Measurements from ENCODE around the gene SMAD7.

Gene SMAD7, protein sequence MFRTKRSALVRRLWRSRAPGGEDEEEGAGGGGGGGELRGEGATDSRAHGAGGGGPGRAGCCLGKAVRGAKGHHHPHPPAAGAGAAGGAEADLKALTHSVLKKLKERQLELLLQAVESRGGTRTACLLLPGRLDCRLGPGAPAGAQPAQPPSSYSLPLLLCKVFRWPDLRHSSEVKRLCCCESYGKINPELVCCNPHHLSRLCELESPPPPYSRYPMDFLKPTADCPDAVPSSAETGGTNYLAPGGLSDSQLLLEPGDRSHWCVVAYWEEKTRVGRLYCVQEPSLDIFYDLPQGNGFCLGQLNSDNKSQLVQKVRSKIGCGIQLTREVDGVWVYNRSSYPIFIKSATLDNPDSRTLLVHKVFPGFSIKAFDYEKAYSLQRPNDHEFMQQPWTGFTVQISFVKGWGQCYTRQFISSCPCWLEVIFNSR

DNA sequence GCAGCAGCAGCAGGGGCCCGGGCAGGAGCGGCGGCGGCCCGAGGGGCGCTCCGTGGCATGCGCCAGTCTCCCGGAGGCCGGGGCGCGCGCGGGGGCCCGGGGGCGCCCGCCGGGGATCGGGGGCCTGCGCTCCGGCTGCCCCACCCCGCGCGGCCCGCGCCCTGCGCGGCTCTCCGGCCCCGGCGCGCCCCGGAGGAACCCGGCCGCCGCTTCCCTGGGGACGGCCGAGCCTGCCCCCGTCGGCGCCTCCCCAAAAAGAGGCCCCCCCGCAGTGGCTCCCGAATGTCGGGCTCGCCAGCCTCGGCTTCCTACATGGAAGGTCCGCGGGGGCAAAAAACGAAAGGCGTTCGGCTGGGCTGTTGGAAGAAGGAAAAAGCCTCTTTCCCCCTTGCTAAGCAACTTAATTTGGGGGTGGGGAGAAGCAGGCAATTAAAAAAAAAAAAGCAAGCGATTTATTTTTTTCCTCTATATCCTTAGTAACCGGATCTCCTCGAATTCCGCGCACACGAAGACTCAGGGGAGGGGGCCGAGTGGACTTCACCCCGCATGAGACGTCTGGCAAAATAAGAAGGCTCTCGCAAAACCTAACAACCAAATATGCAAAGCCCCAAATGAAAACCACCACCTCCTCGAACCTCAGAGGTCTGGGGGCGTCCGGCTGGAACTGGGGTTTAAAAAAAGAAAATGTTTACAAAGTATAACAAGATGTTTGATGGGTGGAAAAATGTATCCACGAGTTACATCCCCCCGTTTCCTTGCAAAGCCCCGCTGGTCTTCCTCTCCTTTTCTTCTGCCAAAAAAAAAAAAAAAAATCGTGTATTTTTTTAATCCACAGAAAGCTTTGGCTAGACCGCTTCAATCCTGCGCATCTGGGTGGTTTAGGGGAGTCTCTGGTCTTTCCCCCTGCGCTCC lies at the start of gene SMAD7:
Gene SMAD7 (minus strand): TSS at position 430 of the 912 bp plus-strand sequence. CDS start 541 bp downstream, outside the sequence.
- DNase-seq (ENCODE audit: low read depth): no peak

DNA sequence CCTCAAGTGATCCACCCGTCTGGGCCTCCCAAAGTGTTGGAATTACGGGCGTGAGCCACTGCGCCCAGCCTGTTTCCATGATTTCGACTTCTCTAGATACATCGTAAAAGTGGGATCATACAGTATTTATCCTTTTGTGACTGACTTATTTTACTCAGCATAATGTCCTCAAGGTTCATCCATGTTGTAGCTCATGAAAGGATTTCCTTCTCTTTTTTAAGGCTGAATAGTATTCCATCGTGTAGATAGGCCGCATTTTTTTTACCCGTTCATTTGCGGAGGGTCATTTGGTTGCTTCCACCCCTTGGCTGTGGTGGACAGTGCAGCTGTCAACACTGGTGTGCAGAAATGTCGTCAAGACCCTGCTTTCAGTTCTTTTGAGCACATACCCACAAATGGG lies 48.8 kb upstream of the SMAD7 start:
- no peak for DNase-seq (ENCODE audit: low read depth)

DNA sequence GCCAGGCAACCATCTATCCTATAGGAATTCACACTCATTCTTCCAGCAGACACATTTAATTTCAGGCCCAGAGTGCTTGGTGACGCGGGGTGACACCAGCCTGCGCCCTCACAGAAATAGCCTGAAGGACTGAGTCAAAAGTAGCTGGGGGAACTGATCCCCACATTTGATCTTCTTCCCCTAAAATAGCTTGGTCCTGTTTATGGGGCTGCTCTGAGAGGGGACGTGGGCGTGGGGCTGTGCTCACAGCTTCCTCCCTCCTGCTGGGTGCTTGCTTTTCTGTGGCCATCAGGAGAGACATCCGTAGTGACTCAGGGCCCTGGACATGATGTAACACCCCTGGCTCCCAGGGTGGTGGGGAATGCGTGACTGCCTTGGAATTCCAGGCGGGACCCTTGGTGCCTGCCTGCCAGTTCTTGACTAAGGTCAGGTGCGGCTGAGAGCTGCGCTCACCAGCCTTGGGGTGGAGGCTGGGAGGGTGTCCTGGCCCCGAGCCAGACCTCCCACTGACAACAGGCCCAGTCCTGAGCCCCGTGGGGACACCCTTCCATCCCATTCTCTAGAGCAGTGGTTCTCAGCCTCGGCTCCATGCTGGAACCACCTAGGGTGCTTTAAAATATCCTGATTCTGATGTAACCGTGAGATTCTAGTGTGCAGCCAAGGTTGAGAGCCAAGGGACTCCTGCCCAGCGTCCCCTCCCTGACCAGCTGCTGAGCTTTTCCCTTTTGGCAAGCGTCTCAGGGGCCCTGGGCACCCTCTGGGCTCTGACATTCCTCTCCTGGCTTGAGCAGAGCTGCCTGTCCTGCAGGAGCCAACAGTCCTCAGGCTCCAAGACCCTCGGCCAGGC lies 47.4 kb upstream of the SMAD7 start:
- DNase-seq (ENCODE audit: low read depth): peak; percentile 80

DNA sequence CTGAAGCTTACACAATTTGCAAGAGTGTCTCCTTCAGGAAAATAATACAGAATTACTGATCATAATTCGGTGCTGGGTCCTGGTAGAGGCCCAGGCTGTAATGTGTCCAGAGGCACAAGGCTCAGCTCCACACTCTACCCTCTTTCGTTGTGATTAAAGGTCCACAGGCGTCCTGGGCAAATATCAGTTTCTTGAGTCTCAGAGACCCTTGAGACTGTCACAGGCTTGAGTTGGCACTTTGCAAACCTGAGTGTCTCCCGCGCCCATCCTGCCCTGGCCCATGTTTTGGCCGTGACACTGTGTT lies 46.9 kb upstream of the SMAD7 start:
- no peak for DNase-seq (ENCODE audit: low read depth)

DNA sequence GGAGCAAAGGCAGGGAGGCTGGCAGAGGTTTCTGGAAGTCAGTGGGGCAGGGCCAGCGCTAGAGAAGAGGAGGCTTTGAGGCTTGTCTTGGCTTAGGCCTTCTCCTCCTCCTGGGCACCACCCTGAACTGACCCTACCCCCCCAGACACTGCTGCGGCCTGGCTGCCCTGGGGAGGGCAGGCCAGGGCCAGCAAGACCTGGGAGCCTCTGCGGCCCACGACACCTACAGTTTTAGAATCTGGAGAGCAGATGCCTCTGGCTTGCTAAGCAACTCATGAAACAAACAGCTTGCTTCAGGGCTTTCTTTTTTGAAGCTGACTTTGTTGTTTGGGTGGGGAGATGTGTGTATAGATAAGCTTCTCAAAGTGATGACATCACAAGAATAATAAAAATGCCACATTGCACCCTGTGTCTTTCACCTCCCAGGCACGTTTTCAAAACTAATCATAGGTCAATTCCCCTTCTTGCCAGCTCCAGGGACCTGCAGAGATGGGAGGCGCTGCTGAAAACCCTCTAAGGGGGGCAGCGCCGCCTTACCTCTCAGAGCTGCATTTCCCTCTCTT lies 46.2 kb upstream of the SMAD7 start:
- DNase-seq (ENCODE audit: low read depth): peak; percentile 60

DNA sequence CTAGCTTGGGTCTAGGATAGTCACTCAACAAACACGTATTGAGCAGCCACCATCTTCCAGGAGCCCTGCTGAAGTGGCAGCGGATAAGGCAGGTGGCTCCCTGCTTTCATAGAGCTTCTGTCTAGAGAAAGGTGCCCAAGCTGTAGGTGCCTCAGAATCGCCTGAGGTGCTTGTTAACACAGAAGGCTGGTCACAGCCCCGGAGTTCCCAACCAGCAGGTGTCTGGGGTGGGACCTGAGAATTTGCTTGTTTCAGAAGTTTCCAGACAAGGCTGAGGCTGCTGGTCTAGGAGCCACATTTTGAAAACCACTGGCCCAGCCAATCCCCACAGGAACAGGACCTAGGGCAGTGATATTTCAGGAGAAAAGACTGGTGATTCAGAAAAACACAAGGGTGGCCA lies 45.3 kb upstream of the SMAD7 start:
- DNase-seq (ENCODE audit: low read depth): no peak

DNA sequence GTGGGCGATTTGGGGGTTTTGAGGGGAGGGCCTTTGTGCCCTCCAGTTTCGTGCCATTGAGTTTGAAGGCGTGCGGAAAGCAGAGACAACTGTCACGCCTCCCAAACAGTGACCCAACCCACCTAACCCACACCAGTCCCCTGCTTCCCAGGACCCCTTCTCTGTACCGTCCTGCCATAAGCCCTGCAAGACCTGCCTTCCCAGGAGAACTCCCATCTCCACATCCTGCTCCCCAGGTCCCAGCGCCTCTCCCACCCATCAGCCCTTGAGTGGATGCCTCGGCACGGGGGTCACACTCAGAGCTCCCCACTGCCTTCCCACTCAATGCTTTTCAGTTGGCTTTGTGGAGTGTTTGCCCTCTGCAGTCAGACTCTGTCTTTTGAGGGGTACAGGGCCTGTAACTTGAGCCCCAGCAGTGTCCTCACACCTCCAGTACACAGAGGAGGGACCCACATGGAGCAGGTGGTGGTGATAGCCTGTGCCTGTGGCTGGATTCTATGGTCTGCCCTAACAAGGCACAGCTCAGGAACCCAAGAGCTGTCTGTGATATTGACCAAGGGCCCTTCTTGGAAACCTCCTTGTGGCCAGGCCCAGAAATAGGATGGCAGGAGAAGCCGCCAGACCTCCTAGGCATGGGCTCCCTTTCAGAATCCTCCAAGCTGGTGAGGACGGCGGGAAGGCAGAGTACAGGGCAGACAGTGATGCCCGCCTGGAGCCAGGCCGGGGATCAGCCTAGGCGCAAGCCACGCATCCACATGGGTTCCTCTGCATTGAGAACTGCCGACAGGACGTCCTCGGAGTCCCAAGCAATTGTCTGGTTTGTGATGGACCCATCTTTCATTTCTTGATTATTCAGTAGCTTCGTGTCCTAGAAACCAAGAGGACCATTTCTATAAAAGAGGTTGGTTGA lies 44.4 kb upstream of the SMAD7 start:
- no peak for DNase-seq (ENCODE audit: low read depth)

DNA sequence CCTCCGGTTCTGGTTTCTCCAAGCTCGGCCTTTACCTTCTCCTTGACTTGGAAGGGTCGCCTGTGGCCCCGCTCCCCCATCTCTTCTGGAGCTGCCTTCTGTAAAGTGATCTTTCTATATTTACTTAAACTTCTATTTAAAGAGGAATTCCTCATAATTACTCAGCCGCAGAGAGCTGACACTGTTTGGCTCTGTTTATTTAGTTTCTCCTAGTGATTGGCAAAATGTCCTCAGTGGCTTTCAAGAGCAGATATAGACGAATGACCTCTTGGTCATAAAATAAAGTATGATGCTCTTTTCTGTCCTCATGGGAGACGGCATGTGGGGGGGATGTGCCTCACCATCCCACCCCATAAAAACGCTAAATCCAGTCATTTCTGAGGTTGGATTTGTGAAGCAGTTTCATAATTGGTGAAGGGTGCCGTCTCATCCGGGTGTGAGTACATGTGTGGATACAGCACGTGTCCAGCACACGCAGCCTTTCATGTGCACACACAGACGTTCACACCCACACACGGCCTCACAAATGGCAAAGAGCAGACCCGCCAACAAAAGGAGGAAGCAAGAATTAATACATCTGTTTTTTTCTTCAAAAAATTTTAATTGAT lies 43.4 kb upstream of the SMAD7 start:
- DNase-seq (ENCODE audit: low read depth): no peak

DNA sequence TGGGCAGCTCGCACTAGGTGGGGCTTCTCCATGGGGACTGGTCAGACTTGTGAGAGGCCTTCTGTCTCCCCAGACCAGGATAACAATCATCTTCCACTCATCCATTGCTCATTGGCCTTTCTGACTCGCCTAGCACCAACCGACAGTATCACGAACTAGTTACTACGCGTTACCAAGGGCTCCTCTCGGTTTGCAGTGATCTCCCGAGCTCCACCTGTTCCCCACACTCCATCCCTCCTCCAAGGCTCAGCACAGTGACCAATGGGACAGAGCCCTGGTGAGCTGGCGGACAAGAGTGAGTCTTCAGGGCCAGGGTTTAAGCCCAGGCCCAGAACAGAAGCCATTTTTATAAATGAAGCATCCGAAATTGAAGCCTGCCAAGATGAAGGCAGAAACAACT lies 42.8 kb upstream of the SMAD7 start:
- no peak for DNase-seq (ENCODE audit: low read depth)

DNA sequence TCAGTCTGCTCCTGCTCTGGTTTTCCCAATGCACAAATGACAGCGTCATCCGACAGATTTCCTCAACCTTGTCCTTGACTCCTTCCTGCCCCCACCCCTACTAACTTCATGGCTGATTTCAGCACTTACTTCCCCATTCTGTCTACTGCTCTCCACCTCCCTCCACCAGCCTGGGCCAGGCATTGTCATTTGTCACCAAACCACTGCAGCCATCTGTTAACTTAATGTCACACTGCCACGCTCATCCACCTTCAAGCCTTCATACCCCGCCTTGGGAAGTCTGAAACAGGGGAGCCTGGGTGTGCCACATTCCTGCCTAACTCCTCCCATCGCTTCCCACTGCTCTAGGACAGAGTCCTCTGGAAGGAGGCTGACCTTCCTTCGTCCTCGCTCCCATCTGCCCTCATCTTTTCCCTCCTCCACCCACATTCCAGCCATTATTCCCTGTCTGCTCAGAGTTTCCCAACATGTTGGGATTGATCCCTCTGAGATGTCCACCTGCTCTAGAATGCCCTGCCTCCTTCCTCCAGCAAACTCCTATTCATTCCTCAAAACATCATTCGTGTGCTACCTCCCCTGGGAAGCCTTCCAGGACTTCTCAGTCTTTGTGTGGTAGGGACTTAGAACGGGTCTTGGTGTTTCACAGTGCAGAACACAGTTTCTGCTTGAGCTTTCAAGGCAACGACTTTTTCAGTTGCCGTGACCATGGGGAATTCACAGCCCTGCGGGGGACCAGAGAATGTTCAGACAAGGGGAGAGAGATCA lies 42.2 kb upstream of the SMAD7 start:
- no peak for DNase-seq (ENCODE audit: low read depth)

DNA sequence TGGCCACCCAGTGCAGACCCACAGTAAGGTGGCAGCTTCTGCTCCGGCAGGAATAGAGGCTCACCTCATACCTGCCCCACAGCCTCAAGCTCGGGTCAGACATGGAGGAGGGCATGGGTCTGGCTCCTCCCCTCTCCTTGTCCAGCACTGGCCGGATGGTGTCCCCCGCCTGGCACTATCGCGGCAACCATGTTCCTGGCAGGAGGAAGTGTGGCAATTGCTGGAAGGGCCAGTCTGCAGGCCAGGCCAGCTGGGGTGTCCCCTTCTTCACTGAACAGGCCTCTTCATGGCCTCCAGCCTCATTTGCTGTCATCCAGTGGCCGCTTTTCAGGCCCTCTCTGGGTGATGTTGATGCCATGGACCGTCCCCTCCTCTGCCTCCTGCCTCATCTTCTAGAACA lies 41.4 kb upstream of the SMAD7 start:
- DNase-seq (ENCODE audit: low read depth): no peak

DNA sequence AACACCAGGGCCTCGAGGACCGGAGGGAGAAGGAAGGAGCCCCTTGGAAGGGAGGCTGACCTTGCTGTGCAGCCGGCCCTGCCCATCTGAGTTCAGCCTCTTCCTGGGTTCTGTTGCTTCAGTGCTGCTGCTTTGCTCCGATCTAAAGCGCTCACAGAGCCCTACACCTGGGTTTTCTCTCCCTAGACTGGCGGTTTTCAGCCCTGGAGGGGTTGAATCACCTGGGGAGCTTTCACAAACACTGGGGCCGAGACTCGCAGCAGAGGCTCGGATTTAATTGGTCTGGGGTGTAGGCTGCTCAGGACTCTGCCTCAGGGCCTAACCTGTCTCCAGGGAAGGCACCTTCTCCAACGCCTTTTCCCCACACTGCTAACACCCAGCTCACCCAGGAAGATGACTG lies 40.9 kb upstream of the SMAD7 start:
- DNase-seq (ENCODE audit: low read depth): no peak

DNA sequence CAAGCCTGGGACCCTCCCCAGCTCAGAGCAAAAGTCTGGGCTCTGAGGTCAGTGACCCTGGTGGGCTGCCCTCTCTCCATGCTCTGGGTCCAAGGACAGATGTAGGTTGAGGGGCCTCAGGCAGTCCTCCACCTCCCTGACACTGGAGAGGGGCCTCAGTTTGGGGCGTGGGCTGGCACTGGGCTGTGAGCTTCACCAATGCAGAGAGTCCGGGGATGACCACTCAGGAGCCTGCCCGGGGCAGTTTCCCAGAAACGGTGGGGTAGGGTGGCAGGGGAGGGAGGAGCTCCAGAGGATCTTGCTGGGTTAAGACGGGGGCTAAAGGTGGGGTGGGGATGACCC lies 40.5 kb upstream of the SMAD7 start:
- DNase-seq (ENCODE audit: low read depth): no peak

DNA sequence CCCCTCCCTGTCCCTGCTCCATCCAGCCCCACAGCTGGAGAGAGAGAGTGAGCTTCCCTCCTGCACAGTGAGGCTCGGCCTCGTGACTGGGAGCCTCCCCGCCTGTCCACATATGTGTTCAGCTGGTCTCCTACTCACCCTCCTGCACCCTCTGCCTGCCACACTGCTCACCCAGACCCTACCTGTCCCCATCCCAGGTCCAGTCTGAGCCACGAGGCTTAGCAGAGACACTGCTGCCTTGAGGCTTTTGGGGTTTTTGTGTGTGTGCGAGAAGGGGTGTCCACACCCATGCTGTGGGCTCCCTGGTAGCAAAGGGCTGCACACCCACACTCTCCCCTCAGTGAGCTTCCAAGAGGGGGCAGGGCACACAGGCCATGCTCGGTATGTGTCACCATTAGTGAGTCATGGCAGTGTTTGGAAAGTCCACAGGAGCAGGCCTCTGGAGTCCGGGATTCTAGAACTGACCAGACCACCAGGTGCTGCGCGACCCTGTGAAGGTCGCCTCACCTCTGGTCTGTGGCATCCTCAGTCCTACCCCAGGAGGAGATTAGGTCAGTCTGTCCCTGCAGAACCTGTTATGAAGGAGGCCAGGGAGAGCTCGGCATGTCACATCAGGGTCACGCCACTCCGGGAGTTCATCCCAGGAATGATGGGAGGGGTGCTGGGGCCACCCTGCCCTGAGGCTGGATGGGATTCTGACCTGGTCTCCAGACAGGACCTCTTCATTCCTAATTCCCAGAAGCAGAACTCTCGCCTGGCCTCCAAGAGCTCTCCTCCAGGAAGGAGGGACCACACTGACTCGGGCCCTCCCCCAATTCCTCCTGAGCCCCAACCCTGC lies 39.9 kb upstream of the SMAD7 start:
- no peak for DNase-seq (ENCODE audit: low read depth)

DNA sequence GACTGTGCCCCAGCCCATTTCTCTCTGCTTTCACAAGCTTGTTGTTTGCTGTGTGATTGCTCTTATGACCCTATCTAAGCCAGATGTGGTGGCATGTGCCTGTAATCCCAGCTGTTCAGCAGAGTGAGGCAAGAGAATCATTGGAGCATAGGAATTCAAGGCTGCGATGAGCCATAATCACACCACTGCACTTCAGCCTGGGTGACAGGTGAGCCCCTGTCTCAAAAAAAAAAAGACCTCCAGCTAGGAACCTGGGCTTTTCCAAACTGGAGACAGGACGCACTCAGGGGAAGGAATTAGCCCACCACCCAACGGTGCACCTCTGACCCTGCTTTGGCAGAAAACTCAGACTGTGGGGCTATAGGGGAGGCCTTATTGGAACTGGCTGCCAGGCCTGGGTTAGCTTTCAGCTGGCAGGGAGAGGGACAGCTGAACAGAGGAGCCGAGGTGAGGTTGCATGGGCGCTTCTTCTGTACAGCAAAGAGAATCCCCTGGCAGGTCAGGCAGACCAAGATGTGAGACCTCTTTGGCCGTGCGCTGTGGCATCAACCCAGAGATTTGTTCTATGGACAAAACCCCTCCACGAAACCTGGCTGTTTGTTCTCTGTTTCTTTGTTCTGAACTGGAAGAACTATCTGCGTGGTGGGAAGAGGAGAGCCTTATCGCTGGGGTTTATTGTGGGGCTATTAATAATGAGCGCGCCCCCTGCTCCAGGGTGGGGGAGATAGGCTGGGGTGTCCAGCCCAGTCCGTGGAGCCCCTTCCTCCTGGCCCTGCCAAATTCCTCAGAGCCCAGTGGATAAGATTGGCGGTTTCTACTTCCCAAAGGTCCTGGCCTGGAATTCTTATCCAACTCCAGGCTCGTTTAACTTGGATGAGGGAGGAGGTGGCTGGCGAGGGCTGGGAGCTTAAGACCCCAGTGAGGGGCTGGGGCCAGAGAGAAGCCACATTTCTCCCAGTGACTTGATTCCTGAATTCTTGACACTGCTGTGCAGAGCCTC lies 38.8 kb upstream of the SMAD7 start:
- no peak for DNase-seq (ENCODE audit: low read depth)

DNA sequence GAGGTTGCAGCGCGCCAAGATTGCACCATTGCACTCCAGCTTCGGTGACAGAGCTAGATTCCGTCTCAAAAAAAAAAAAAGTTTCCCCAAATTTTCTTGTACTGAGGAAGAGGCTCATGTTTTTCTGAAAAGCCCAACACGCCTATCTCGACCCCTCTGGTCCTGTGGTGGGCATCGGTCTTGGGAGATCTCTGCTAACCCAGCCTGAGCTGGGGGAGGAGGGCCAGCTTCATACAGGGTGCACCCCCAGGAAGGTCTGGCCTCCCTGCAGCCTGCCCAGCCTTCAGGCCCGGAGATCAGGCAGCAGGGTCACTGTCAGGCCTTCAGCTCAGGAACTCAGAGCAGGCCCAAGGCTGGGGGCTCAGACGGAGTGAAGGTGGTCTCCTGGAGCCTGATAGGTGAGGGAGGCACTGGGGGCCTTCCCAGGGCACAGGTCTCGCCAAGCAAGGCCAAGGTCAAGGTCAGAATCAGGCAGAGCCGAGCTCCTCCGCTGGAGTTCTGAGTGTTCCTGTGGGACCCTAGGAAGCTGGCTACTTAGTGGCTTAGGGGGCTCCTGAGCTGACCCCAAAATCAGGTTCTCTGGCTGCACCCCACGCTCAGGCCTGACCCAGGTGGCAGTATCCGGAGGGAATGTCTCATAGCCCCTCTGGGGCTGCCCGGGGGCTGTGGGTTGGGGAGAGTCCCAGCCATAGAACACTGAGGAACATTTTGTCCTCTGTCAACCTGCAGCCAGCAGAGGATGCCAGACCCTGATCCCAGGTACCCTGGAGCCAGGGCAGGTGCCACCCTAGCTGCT lies 37.9 kb upstream of the SMAD7 start:
- DNase-seq (ENCODE audit: low read depth): no peak

DNA sequence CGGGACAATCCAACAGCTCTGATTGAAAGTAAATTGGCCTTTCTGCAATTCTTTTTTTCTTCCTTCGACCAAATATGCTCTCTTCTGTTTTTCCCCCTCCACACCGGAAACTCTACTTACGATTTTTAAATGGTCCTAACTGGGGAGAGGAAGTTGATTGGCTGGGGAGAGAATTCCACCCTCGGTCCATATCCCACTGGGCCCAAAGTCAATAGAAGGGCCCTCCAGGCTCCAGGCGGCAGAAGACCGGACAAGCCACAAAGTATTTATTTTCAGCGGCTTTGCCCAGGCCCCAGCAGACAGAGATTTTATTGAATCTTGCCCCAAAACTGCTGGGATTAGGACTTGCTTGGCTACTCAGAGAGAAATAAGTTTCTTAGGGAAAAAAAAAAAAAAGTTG lies 37.1 kb upstream of the SMAD7 start:
- DNase-seq (ENCODE audit: low read depth): no peak
